ENCODE data around the gene CYP1B1. TPM values are rescaled to one million over a fixed set of nuclear protein-coding genes. Genes with fewer than 3 reads are reported as not detected.

The CYP1B1 gene
- total RNA-seq: 10 to 100 TPM; 12.4 to 33.4 (median 20.6) TPM

GRCh38 chr2:38075507-38076151, at the start of gene CYP1B1:
CYP1B1 (minus strand) TSS chr2:38076151; CDS start chr2:38075388, 763 bp downstream.
- intact Hi-C loops (cut with DNase I; ENCODE audit: low total_unique reads): no loop called here
- TF ChIP-seq POLR2A (IDR thresholded peaks at IDR 0.05): no peak
- no peak for TF ChIP-seq CTCF (IDR thresholded peaks at IDR 0.05)
- H3K4me3 ChIP-seq (ENCODE audit: low read depth, poor library complexity, severe bottlenecking): peak within 1 kb of the TSS; percentile 41
- WGBS, 2 donors: 3 to 4% methylated on average over 24 to 44 of the region's 46 CpGs
- peak in 1 of 2 donors; percentile 90 for DNase-seq (ENCODE audit: low spot score in 2 of 2)

DNA sequence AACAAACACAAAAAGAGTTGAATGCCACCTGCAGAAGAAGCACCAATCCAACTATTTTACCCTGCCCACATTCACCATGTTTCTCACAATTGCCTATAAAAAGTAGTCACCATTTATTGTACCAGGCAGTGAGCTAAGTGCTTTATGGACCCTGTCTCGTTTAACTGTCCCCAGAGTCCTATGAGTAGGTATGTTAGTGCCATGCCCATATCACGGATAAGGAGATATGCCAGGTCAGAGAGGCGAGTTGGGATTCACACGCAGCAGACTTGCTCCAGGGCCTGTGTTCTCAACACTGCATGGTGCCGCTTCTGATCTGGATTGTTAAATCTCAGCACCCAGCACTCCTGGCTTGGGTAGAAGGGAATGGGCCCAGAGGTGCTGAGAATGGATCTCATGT, 49.1 kb upstream of the CYP1B1 start:
- TF ChIP-seq CTCF (IDR thresholded peaks at IDR 0.05): no peak
- no peak for TF ChIP-seq POLR2A (IDR thresholded peaks at IDR 0.05)
- 93 to 95% methylated on average over 5 of the region's 5 CpGs for WGBS, 2 donors
- no peak overlapping the region for H3K4me3 ChIP-seq (ENCODE audit: low read depth, poor library complexity, severe bottlenecking)
- intact Hi-C loops (cut with DNase I; ENCODE audit: low total_unique reads): no loop called here
- no peak for DNase-seq (ENCODE audit: low spot score in 2 of 2)

DNA sequence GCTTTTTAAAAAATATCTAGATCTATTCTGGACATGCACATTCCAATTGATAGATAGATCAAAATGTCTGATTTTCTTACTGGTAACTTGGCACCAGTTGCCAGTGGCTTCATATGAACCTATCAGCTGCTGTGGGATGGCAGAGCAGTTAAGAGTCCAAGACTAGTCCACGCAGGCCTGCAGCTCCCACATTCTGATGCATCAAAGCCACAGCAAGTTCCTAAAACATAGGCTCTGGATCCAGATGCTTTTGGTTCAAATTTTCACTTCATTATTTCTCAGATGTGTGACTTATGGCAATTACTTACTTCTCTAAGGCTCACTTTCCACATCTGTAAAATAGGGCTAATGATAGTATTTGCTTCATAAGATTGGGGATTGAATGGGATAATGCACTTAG, 48.0 kb upstream of the CYP1B1 start:
- DNase-seq (ENCODE audit: low spot score in 2 of 2): no peak
- no peak overlapping the region for H3K4me3 ChIP-seq (ENCODE audit: low read depth, poor library complexity, severe bottlenecking)
- TF ChIP-seq CTCF (IDR thresholded peaks at IDR 0.05): no peak
- TF ChIP-seq POLR2A (IDR thresholded peaks at IDR 0.05): no peak
- intact Hi-C loops (cut with DNase I; ENCODE audit: low total_unique reads): no loop called here
- WGBS, 2 donors: 67 to 71% methylated on average over 1 of the region's 1 CpG

GRCh38 chr2:38122344-38122743, 46.4 kb upstream of the CYP1B1 start:
- intact Hi-C loops (cut with DNase I; ENCODE audit: low total_unique reads): no loop called here
- TF ChIP-seq POLR2A (IDR thresholded peaks at IDR 0.05) (no peak), CTCF (IDR thresholded peaks at IDR 0.05) (no peak)
- H3K4me3 ChIP-seq (ENCODE audit: low read depth, poor library complexity, severe bottlenecking): no peak overlapping the region
- DNase-seq (ENCODE audit: low spot score in 2 of 2): no peak
- 32 to 33% methylated on average over 7 of the region's 7 CpGs for WGBS, 2 donors

GRCh38 chr2:38121481-38121880, 45.5 kb upstream of the CYP1B1 start:
- 70 to 71% methylated on average over 2 of the region's 2 CpGs for WGBS, 2 donors
- DNase-seq (ENCODE audit: low spot score in 2 of 2): no peak
- intact Hi-C loops (cut with DNase I; ENCODE audit: low total_unique reads): no loop called here
- no peak overlapping the region for H3K4me3 ChIP-seq (ENCODE audit: low read depth, poor library complexity, severe bottlenecking)
- no peak for TF ChIP-seq CTCF (IDR thresholded peaks at IDR 0.05)
- TF ChIP-seq POLR2A (IDR thresholded peaks at IDR 0.05): no peak

DNA sequence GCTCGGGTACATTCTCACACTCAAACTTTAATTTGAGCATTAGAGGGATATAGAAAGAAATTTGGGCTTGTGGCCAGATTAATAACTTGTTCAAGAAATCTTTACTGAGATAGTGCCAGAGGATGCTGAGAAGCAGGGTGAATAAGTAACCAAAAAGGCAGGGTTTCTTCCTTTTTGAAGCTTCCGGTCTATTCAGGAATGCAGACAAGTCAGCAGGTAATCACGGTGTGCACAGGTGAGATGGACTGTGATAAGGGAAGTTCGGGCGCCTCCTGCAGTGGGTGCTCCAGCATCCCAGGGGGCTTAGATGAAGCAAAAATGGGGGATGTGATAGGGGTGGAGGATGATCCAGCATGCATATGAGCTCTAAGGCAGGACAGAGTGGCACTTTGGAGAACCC, 44.9 kb upstream of the CYP1B1 start:
- H3K4me3 ChIP-seq (ENCODE audit: low read depth, poor library complexity, severe bottlenecking): no peak overlapping the region
- intact Hi-C loops (cut with DNase I; ENCODE audit: low total_unique reads): no loop called here
- WGBS, 2 donors: 67 to 71% methylated on average over 5 of the region's 5 CpGs
- TF ChIP-seq POLR2A (IDR thresholded peaks at IDR 0.05): no peak
- no peak for TF ChIP-seq CTCF (IDR thresholded peaks at IDR 0.05)
- no peak for DNase-seq (ENCODE audit: low spot score in 2 of 2)

All from lower leg skin (tissue), 4 donors.